Keratinocyte (primary cell): Measurements from ENCODE around the gene NBL1. TPM values are rescaled to one million over a fixed set of nuclear protein-coding genes. Genes with fewer than 3 reads are reported as not detected.

Source experiments
- DNase-seq: peaks from one replicate; pipeline ENCODE4 v3.0.0-alpha.2; 2011; ENCODE audit warnings: low read depth, missing footprints, low spot score
- FAIRE-seq: peaks from 2 replicates; lab custom pipeline; 2011; peaks lifted over from hg19 to GRCh38; lab: Jason Lieb, UNC
- H2AFZ ChIP-seq: 2 replicates; pipeline ENCODE4 v1.6.0; 2012; ENCODE audit warnings: low read length, control low read depth, inconsistent platforms; ENCODE audit not compliant: control insufficient read depth
- H3K27ac ChIP-seq: 2 replicates; pipeline ENCODE4 v1.5.1; 2011; ENCODE audit warnings: low read length; ENCODE audit not compliant: control insufficient read depth, insufficient read depth
- H3K27me3 ChIP-seq: 3 replicates; pipeline ENCODE4 v1.6.0; 2011; ENCODE audit warnings: low read length; ENCODE audit not compliant: control insufficient read depth, insufficient read depth; ENCODE audit errors: extremely low read depth
- H3K36me3 ChIP-seq, 2 experiments: 2 replicates in 1 of 2; 3 replicates in 1 of 2; pipeline ENCODE4 v1.5.1; 2011; ENCODE audit warnings: low read length in 2 of 2, mild to moderate bottlenecking in 1 of 2; ENCODE audit not compliant: control insufficient read depth in 2 of 2, insufficient read depth in 2 of 2; ENCODE audit errors: extremely low read depth in 1 of 2
- H3K4me1 ChIP-seq: 3 replicates; pipeline ENCODE4 v1.5.1; 2011; ENCODE audit warnings: low read length; ENCODE audit not compliant: control insufficient read depth, insufficient read depth; ENCODE audit errors: extremely low read depth
- H3K4me2 ChIP-seq: 3 replicates; pipeline ENCODE4 v1.6.0; 2011; ENCODE audit warnings: low read depth, low read length; ENCODE audit not compliant: control insufficient read depth, insufficient read depth; ENCODE audit errors: extremely low read depth
- H3K4me3 ChIP-seq, 3 experiments: fragments of 200-600 bp in 1 of 3; sonication (generic) in 1 of 3; 2 replicates in 2 of 3; 3 replicates in 1 of 3; pipeline ENCODE4 v1.5.1; 2011 to 2016; ENCODE audit warnings: low read length in 3 of 3, mild to moderate bottlenecking in 3 of 3, control low read depth in 2 of 3, inconsistent platforms in 1 of 3, low read depth in 1 of 3, mixed read lengths in 1 of 3, mixed run types in 1 of 3, moderate library complexity in 1 of 3; ENCODE audit not compliant: control insufficient read depth in 2 of 3, insufficient read depth in 2 of 3; ENCODE audit errors: extremely low read depth in 1 of 3
- H3K79me2 ChIP-seq: 2 replicates; pipeline ENCODE4 v1.6.0; 2012; ENCODE audit warnings: low read length; ENCODE audit not compliant: control insufficient read depth, insufficient read depth
- H3K9ac ChIP-seq: 3 replicates; pipeline ENCODE4 v1.6.0; 2011; ENCODE audit warnings: low read length; ENCODE audit not compliant: control insufficient read depth, insufficient read depth; ENCODE audit errors: extremely low read depth
- H3K9me1 ChIP-seq: 3 replicates; pipeline ENCODE4 v1.6.0; 2011; ENCODE audit warnings: low read length; ENCODE audit not compliant: control insufficient read depth, insufficient read depth; ENCODE audit errors: extremely low read depth
- H3K9me3 ChIP-seq: 2 replicates; pipeline ENCODE4 v1.5.1; 2012; ENCODE audit warnings: low read depth, low read length; ENCODE audit not compliant: control insufficient read depth
- H4K20me1 ChIP-seq: 3 replicates; pipeline ENCODE4 v1.6.0; 2011; ENCODE audit warnings: low read length; ENCODE audit not compliant: control insufficient read depth, insufficient read depth; ENCODE audit errors: extremely low read depth
- CTCF ChIP-seq, 3 experiments: IDR thresholded peaks in 1 of 3; conservative IDR thresholded peaks in 1 of 3; optimal IDR thresholded peaks in 1 of 3; 2 replicates in 2 of 3; 3 replicates in 1 of 3; pipeline versions ENCODE3 to v1.5.1; 2011; ENCODE audit warnings: low read length in 3 of 3, mild to moderate bottlenecking in 3 of 3, moderate library complexity in 2 of 3, control low read depth in 1 of 3, inconsistent platforms in 1 of 3; ENCODE audit not compliant: insufficient read depth in 2 of 3; ENCODE audit errors: extremely low read depth in 1 of 3
- EZH2 ChIP-seq: IDR thresholded peaks from one replicate; pipeline ENCODE4 v1.6.1; 2012; ENCODE audit warnings: inconsistent platforms, mild to moderate bottlenecking, low read length, moderate library complexity
- dilution Hi-C: fragments of 300-500 bp; cut with MboI; formaldehyde crosslinking; loops from one replicate; pipeline ENCODE4 v1.7.0; 2020; ENCODE audit warnings: low sequenced_read_pairs; ENCODE audit not compliant: extremely low pct_ligation_motif_present
- polyA plus RNA-seq, 5 experiments: library from polyadenylated mRNA; depleted of rRNA in 3 of 5; stranded (reverse) in 3 of 5; stranded (forward) in 1 of 5; unstranded in 1 of 5; fragments of >200 nt; gene quantifications; 1 replicate in 1 of 5; 2 replicates in 3 of 5; 3 replicates in 1 of 5; pipeline versions ENCODE4 v1.2.1 to v1.2.3, GENCODE V29; 2011 to 2012; ENCODE audit warnings: missing spikeins in 2 of 5, low read depth in 1 of 5, low replicate concordance in 1 of 5

Gene NBL1
- polyA plus RNA-seq, 1 donor (not counting 4 experiments of a cell fraction or from before 2014, with no cell fraction given), result 74.5 TPM

DNA sequence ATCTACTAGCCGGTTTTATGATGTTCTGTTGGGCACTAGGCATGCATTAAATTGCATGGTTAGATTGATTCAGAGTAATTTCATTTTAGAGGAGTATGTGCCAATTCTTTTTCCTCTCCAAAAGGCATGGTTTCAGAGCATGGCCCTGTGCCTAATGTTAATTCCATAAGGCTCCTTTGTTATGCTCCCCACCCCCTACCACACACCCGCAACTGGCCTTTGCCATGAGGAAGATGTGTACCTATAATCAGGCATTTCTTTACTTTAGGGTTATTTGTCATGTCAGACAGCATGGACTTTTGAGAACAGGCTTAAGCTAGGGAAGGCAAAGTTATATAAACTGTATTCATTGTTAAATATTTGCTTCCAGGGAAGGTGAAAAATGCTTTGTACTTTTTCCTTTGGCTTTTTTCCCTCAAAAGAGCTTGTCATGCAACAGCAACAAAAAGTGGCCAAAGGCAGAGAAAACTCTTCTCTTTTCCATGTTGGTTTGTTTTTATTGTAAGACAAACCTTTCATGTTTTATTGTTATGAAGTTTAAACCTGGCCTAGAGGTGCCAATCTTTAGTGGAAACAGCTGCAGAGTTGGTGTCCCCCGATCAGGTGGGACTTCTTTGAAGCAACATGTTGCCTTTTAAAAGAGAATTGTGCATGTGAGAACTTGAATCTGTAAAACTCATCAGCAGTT is 24.3 kb upstream of the NBL1 start:
- no peak overlapping the region for H2AFZ ChIP-seq
- H3K27me3 ChIP-seq, result no peaks in the 10 kb centered on the region
- dilution Hi-C loops, result no loop called here
- H3K4me3 ChIP-seq, result no peak overlapping the region
- FAIRE-seq (no peak), DNase-seq (no peak)
- H3K36me3 ChIP-seq, result peaks cover 4 to 17% of the 10 kb centered on the region in 2 experiments
- no peaks in the 10 kb centered on the region for H3K9me1 ChIP-seq
- H3K9me3 ChIP-seq, result no peaks in the 10 kb centered on the region
- no peak overlapping the region for H3K27ac ChIP-seq
- peaks cover 33% of the 10 kb centered on the region for H3K79me2 ChIP-seq
- no peak overlapping the region for H3K9ac ChIP-seq
- no peaks in the 10 kb centered on the region for H4K20me1 ChIP-seq
- no peak overlapping the region for H3K4me2 ChIP-seq
- H3K4me1 ChIP-seq, result peaks cover 51% of the 10 kb centered on the region
- no peak for TF ChIP-seq CTCF (optimal IDR thresholded peaks at IDR 0.05 in 1 of 3, IDR thresholded peaks at IDR 0.05 in 1 of 3, conservative IDR thresholded peaks at IDR 0.05 in 1 of 3; ENCODE audit: extremely low read depth in 1 of 3, insufficient read depth in 2 of 3, low read length in 3 of 3)
- TF ChIP-seq EZH2, result no peak

GRCh38 chr1:19620786-19621185 is 23.3 kb upstream of the NBL1 start:
- Histone ChIP-seq H2AFZ (no peak overlapping the region), H3K4me2 (no peak overlapping the region), H3K27me3 (no peaks in the 10 kb centered on the region), H3K27ac (no peak overlapping the region), H3K4me1 (peaks cover 51% of the 10 kb centered on the region), H3K79me2 (peaks cover 31% of the 10 kb centered on the region), H3K9ac (no peak overlapping the region), H3K4me3 (no peak overlapping the region), H3K36me3 (peaks cover 9 to 25% of the 10 kb centered on the region in 2 experiments), H3K9me3 (no peaks in the 10 kb centered on the region), H3K9me1 (no peaks in the 10 kb centered on the region), H4K20me1 (no peaks in the 10 kb centered on the region)
- TF ChIP-seq CTCF (optimal IDR thresholded peaks at IDR 0.05 in 1 of 3, IDR thresholded peaks at IDR 0.05 in 1 of 3, conservative IDR thresholded peaks at IDR 0.05 in 1 of 3; ENCODE audit: extremely low read depth in 1 of 3, insufficient read depth in 2 of 3, low read length in 3 of 3) (no peak), EZH2 (no peak)
- no peak for FAIRE-seq
- DNase-seq, result no peak
- dilution Hi-C loops, result no loop called here
